ENCODE measurements around the gene SCAMP2. TPM values are rescaled to one million over a fixed set of nuclear protein-coding genes. Genes with fewer than 3 reads are reported as not detected.

The SCAMP2 gene
- total RNA-seq, 1 experiment from 2014 or later = 50.2 TPM

GRCh38 chr15:74838137-74838516, 35.0 kb downstream of the SCAMP2 start:
- no peak overlapping the region for H2BK120ac ChIP-seq (ENCODE audit: low read depth, low read length, poor library complexity, severe bottlenecking)
- H3K27ac ChIP-seq (ENCODE audit: insufficient read length, low read depth, low read length) = no peak overlapping the region
- Mint-ChIP-seq H3K4me3 (no peak overlapping the region), H3K9me3 (no peaks in the 10 kb centered on the region), H3K27ac (no peak overlapping the region), H3K4me1 (peaks cover 18 to 35% of the 10 kb centered on the region in 2 experiments), H3K27me3 (ENCODE audit: low read depth) (no peaks in the 10 kb centered on the region), H3K36me3 (ENCODE audit: insufficient read depth in 1 of 3, low read depth in 3 of 3) (peaks cover 6 to 37% (median 29%) of the 10 kb centered on the region in 3 experiments)
- no peak overlapping the region for H3K14ac ChIP-seq (ENCODE audit: insufficient read depth, low read length)
- H4K91ac ChIP-seq (ENCODE audit: insufficient read length, low read depth, low read length) = no peak overlapping the region
- TF ChIP-seq CTCF (conservative IDR thresholded peaks at IDR 0.05) = no peak
- H3K9ac ChIP-seq (ENCODE audit: extremely low read depth, insufficient read length, low read length) = no peak overlapping the region
- H3K4ac ChIP-seq (ENCODE audit: low read depth, low read length) = no peak overlapping the region
- H2AK5ac ChIP-seq (ENCODE audit: insufficient read length, low read length) = no peak overlapping the region
- no peak overlapping the region for H3K23ac ChIP-seq (ENCODE audit: insufficient read length, low read depth, low read length)
- no peaks in the 10 kb centered on the region for H3K9me3 ChIP-seq (ENCODE audit: control insufficient read depth, low read depth, low read length)
- no peak overlapping the region for H4K8ac ChIP-seq (replicated peaks; ENCODE audit: insufficient read length, low read depth, low read length)
- no peaks in the 10 kb centered on the region for H3K79me1 ChIP-seq (ENCODE audit: insufficient read depth, low read depth, low read length, poor library complexity, severe bottlenecking)
- H4K5ac ChIP-seq (ENCODE audit: insufficient read length, low read depth, low read length) = no peak overlapping the region
- peaks cover under 1% of the 10 kb centered on the region for H3K23me2 ChIP-seq (ENCODE audit: insufficient read length, low read depth, low read length, poor library complexity, severe bottlenecking)
- H2BK15ac ChIP-seq (ENCODE audit: low read depth, low read length) = no peak overlapping the region
- DNase-seq = no peak
- H3K4me1 ChIP-seq (ENCODE audit: insufficient read depth, low read length) = no peaks in the 10 kb centered on the region; the same call in 1 of the 2 replicates
- no peak overlapping the region for H2BK5ac ChIP-seq (ENCODE audit: insufficient read length, low read length)
- H3K79me2 ChIP-seq (ENCODE audit: insufficient read depth, low read length) = no peaks in the 10 kb centered on the region
- no peak overlapping the region for H2AFZ ChIP-seq (ENCODE audit: low read length)
- no CpG with 5 or more reads among the region's 10 CpGs for WGBS (ENCODE audit: extremely low coverage, insufficient read length, low lambda C conversion rate)
- H3K56ac ChIP-seq (ENCODE audit: insufficient read length, low read depth, low read length) = no peak overlapping the region
- no peak overlapping the region for H3K4me2 ChIP-seq (ENCODE audit: insufficient read depth, insufficient read length, low read length)
- peaks cover 3% of the 10 kb centered on the region for H4K20me1 ChIP-seq (ENCODE audit: control insufficient read depth, insufficient read depth, insufficient read length)
- H3K27me3 ChIP-seq (ENCODE audit: insufficient read depth, low read length) = no peaks in the 10 kb centered on the region
- H2BK20ac ChIP-seq (ENCODE audit: low read depth, low read length, poor library complexity, severe bottlenecking) = no peak overlapping the region
- H3K18ac ChIP-seq (ENCODE audit: insufficient read length, low read depth, low read length) = no peak overlapping the region
- H2BK12ac ChIP-seq (ENCODE audit: insufficient read length, low read depth, low read length) = no peak overlapping the region
- no peak overlapping the region for H3T11ph ChIP-seq (ENCODE audit: low read length)
